Measurements from ENCODE around the gene HOATZ. TPM values are rescaled to one million over a fixed set of nuclear protein-coding genes. Genes with fewer than 3 reads are reported as not detected.

Gene HOATZ
- total RNA-seq, 4 donors from 2014 or later, result not detected

DNA sequence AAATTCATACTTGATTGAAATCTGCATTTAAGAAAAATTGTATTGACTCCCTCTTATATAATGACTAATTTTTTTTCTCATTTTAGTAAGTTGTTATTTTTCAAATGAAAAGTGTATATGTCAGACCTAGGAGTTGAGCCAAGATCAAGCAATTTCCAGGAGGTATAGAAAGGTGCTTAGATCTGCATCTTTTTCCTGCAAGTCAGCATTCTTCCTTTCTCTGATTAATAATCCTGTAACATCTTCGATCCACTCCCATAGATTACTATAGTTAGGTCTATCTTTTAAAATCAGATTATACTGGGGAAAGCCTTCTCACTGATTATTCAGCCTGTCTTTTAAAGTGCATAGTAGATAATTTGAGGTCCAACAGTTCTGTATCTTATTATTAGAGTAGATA lies 12.7 kb downstream of the HOATZ start:
- 44 to 64% methylated on average over 1 of the region's 1 CpG for WGBS, 2 donors
- DNase-seq (ENCODE audit: low spot score in 2 of 2), result no peak
- H3K4me3 ChIP-seq (ENCODE audit: low read depth, poor library complexity, severe bottlenecking), result no peak overlapping the region
- intact Hi-C loops (cut with DNase I; ENCODE audit: low total_unique reads), result no loop called here
- TF ChIP-seq, protein P1, sequence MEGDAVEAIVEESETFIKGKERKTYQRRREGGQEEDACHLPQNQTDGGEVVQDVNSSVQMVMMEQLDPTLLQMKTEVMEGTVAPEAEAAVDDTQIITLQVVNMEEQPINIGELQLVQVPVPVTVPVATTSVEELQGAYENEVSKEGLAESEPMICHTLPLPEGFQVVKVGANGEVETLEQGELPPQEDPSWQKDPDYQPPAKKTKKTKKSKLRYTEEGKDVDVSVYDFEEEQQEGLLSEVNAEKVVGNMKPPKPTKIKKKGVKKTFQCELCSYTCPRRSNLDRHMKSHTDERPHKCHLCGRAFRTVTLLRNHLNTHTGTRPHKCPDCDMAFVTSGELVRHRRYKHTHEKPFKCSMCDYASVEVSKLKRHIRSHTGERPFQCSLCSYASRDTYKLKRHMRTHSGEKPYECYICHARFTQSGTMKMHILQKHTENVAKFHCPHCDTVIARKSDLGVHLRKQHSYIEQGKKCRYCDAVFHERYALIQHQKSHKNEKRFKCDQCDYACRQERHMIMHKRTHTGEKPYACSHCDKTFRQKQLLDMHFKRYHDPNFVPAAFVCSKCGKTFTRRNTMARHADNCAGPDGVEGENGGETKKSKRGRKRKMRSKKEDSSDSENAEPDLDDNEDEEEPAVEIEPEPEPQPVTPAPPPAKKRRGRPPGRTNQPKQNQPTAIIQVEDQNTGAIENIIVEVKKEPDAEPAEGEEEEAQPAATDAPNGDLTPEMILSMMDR (IDR thresholded peaks at IDR 0.05), result no peak
- TF ChIP-seq POLR2A (IDR thresholded peaks at IDR 0.05), result no peak

DNA sequence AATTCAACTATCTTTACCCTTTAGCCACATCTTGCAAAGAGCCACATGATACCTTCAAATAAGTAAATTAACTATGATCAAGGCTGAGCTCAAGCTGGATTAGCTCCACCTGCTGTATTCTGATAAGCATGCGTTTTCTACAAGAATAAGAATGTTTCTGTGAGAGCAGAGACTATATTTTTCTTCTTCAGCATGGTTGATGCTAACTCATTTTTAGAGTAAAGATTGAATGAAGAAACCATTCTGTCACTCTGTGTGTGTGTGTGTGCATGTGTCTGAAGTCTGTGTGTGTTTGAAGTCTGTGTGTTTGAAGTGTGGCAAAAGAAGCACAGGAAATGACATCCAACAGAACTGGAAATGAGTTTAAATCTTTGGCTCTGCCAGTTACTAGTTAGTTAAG lies 14.0 kb downstream of the HOATZ start:
- H3K4me3 ChIP-seq (ENCODE audit: low read depth, poor library complexity, severe bottlenecking), result no peak overlapping the region
- TF ChIP-seq, protein P1 (IDR thresholded peaks at IDR 0.05), result no peak
- no peak for TF ChIP-seq POLR2A (IDR thresholded peaks at IDR 0.05)
- 68 to 71% methylated on average over 1 of the region's 1 CpG for WGBS, 2 donors
- intact Hi-C loops (cut with DNase I; ENCODE audit: low total_unique reads), result no loop called here
- no peak for DNase-seq (ENCODE audit: low spot score in 2 of 2)

DNA sequence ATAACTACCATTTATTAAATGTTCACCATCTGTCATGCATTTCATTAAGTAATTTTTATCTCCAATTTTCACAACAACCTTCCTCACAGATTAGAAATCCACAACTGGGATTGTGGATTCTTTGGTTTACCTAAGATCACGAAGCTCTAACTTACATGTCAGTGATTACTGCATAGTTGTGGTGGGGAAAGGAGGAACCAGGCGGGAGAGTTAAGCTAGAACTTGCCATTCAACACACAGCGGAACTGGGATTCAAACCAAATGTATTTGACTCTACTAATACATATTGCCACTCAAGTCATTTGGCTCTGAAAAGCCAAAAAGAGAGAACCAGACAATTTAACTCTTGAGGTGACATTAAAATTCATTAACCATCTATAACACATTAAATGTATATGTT lies 15.5 kb downstream of the HOATZ start:
- intact Hi-C loops (cut with DNase I; ENCODE audit: low total_unique reads), result no loop called here
- H3K4me3 ChIP-seq (ENCODE audit: low read depth, poor library complexity, severe bottlenecking), result no peak overlapping the region
- WGBS, 2 donors, result 66 to 67% methylated on average over 3 of the region's 3 CpGs
- TF ChIP-seq POLR2A (IDR thresholded peaks at IDR 0.05), result no peak
- TF ChIP-seq, protein P1 (IDR thresholded peaks at IDR 0.05), result no peak
- DNase-seq (ENCODE audit: low spot score in 2 of 2), result no peak

DNA sequence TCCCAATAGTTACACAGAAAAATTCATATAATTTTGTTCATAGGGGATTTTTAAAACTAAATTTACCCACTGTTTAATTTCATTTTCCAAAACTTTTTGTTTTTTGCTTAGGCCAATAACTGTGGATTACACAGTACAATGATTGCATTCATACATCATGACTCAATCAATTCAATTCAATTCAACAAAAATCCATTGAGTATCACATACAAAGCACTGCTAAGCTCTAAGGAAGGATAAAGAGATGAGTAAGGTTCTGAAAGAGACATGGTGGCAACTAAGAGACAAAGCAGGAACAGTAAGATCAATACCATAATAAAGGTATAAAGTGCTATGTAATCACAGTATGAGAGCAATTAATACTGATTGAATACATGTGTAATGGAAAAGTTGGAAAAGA lies 16.6 kb downstream of the HOATZ start:
- DNase-seq (ENCODE audit: low spot score in 2 of 2), result no peak
- TF ChIP-seq, protein P1 (IDR thresholded peaks at IDR 0.05), result no peak
- no peak for TF ChIP-seq POLR2A (IDR thresholded peaks at IDR 0.05)
- intact Hi-C loops (cut with DNase I; ENCODE audit: low total_unique reads), result no loop called here

DNA sequence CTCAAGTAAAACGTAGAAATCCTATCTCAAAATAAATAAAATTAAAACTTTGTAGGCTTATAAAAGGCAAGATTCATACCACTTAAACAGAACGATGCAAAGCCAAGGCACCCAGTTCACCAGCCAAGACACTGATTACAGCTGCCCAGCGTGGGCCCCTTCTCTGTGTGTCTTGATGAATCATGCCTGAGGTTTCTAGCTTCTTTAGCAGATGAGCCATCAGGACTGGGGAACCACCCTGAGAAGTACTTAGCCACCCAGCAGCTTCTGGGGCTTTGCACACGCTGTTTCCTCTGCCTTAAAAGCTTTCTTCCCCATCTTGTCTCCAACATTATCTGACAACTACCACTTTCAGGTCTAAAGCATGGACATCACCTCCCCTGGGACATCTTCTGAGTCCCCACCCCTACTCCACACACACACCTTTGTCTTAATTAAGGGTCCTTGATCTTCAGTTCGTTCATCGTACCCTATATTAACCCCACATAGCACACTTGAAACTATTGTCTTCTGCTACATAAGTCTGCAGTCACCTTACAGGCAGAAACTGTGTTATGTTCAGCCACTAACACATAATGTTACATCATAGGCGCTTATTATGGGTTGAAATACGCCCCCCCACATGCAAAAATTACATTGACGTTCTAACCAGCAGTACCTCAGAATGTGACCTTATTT lies 17.2 kb downstream of the HOATZ start:
- WGBS, 2 donors, result 68 to 75% methylated on average over 9 of the region's 9 CpGs
- H3K4me3 ChIP-seq (ENCODE audit: low read depth, poor library complexity, severe bottlenecking), result no peak overlapping the region
- intact Hi-C loops (cut with DNase I; ENCODE audit: low total_unique reads), result no loop called here
- no peak for TF ChIP-seq POLR2A (IDR thresholded peaks at IDR 0.05)
- TF ChIP-seq, protein P1 (IDR thresholded peaks at IDR 0.05), result no peak
- no peak for DNase-seq (ENCODE audit: low spot score in 2 of 2)

More for the DNA sequence above, 16.6 kb downstream of the HOATZ start:
- no peak overlapping the region for H3K4me3 ChIP-seq (ENCODE audit: low read depth, poor library complexity, severe bottlenecking)

DNA sequence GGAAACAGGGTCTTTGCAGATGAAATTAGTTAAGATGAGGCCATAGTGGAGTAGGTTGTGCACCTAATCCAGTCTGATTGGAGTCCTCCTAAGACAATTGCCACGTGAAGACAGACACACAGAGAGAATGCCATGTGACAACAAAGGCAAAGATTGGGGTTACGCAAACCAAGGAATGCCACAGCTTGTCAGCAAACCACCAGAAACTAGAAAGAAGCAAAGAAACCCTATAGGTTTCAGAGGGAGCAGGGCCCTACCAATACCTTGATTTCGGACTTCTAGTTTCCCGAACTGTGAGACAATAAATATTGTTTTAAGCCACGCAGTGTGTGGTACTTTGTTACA lies 17.8 kb downstream of the HOATZ start:
- WGBS, 2 donors, result 82 to 85% methylated on average over 5 of the region's 5 CpGs
- intact Hi-C loops (cut with DNase I; ENCODE audit: low total_unique reads), result no loop called here
- no peak for TF ChIP-seq POLR2A (IDR thresholded peaks at IDR 0.05)
- TF ChIP-seq, protein P1 (IDR thresholded peaks at IDR 0.05), result no peak
- no peak overlapping the region for H3K4me3 ChIP-seq (ENCODE audit: low read depth, poor library complexity, severe bottlenecking)
- no peak for DNase-seq (ENCODE audit: low spot score in 2 of 2)

Data from lower leg skin (tissue), 4 donors.